Astrocyte (in vitro differentiated cells and primary cell): ENCODE results near the gene RBP5. TPM values are rescaled to one million over a fixed set of nuclear protein-coding genes. Genes with fewer than 3 reads are reported as not detected.

Experiments
- DNase-seq: peaks from one replicate; pipeline ENCODE4 v3.0.0-alpha.2; 2010; ENCODE audit warnings: low read depth
- FAIRE-seq: peaks from 2 replicates; lab custom pipeline; 2011; peaks lifted over from hg19 to GRCh38; lab: Jason Lieb, UNC
- H2AFZ ChIP-seq: 2 replicates; pipeline ENCODE4 v1.6.0; 2012; ENCODE audit warnings: low read depth, low read length, inconsistent platforms
- H3K27ac ChIP-seq: 2 replicates; pipeline ENCODE4 v1.5.1; 2011; ENCODE audit warnings: low read depth, low read length, inconsistent platforms
- H3K27me3 ChIP-seq: 2 replicates; pipeline ENCODE4 v1.6.0; 2011; ENCODE audit warnings: low read length, inconsistent platforms; ENCODE audit not compliant: insufficient read depth
- H3K36me3 ChIP-seq: 2 replicates; pipeline ENCODE4 v1.5.1; 2011; ENCODE audit warnings: low read length, inconsistent platforms; ENCODE audit not compliant: insufficient read depth
- H3K4me1 ChIP-seq: 2 replicates; pipeline ENCODE4 v1.5.1; 2011; ENCODE audit warnings: low read length, inconsistent platforms; ENCODE audit not compliant: insufficient read depth
- H3K4me2 ChIP-seq: 2 replicates; pipeline ENCODE4 v1.6.0; 2012; ENCODE audit warnings: low read length, inconsistent platforms
- H3K4me3 ChIP-seq: 2 replicates; pipeline ENCODE4 v1.5.1; 2011; ENCODE audit warnings: low read depth, mild to moderate bottlenecking, low read length, inconsistent platforms; ENCODE audit not compliant: insufficient read depth
- H3K79me2 ChIP-seq: 2 replicates; pipeline ENCODE4 v1.6.0; 2012; ENCODE audit warnings: mild to moderate bottlenecking, low read length, inconsistent platforms; ENCODE audit not compliant: insufficient read depth
- H3K9ac ChIP-seq: 2 replicates; pipeline ENCODE4 v1.6.0; 2012; ENCODE audit warnings: mild to moderate bottlenecking, low read length, inconsistent platforms
- H3K9me3 ChIP-seq: 2 replicates; pipeline ENCODE4 v1.5.1; 2012; ENCODE audit warnings: low read depth, mild to moderate bottlenecking, low read length, inconsistent platforms; ENCODE audit not compliant: insufficient read depth
- H4K20me1 ChIP-seq: 2 replicates; pipeline ENCODE4 v1.6.0; 2012; ENCODE audit warnings: low read length, inconsistent platforms; ENCODE audit not compliant: insufficient read depth
- H3K27ac Mint-ChIP-seq: one replicate; pipeline ENCODE4 v1.8.0; 2021; ENCODE audit warnings: mild to moderate bottlenecking, mixed read lengths; ENCODE audit not compliant: unreplicated experiment
- H3K27me3 Mint-ChIP-seq: one replicate; pipeline ENCODE4 v1.8.0; 2021; ENCODE audit warnings: low read depth, mixed read lengths; ENCODE audit not compliant: unreplicated experiment
- H3K36me3 Mint-ChIP-seq: one replicate; pipeline ENCODE4 v1.8.0; 2021; ENCODE audit warnings: low read depth, mixed read lengths; ENCODE audit not compliant: unreplicated experiment
- H3K4me1 Mint-ChIP-seq: one replicate; pipeline ENCODE4 v1.8.0; 2021; ENCODE audit warnings: low read depth, mixed read lengths; ENCODE audit not compliant: unreplicated experiment
- H3K4me3 Mint-ChIP-seq: one replicate; pipeline ENCODE4 v1.8.0; 2021; ENCODE audit warnings: mild to moderate bottlenecking, moderate library complexity, mixed read lengths; ENCODE audit not compliant: unreplicated experiment
- H3K9me3 Mint-ChIP-seq: one replicate; pipeline ENCODE4 v1.8.0; 2021; ENCODE audit warnings: mild to moderate bottlenecking, mixed read lengths; ENCODE audit not compliant: unreplicated experiment
- CTCF ChIP-seq: IDR thresholded peaks from 2 replicates; pipeline ENCODE4 v1.5.1; 2011; ENCODE audit warnings: low read depth, mild to moderate bottlenecking, inconsistent platforms, low read length, moderate library complexity; ENCODE audit not compliant: insufficient read depth
- EZH2 ChIP-seq: IDR thresholded peaks from 2 replicates; pipeline ENCODE4 v1.6.1; 2012; ENCODE audit warnings: mild to moderate bottlenecking, low read length, inconsistent platforms; ENCODE audit not compliant: insufficient read depth
- total RNA-seq: library from RNA; stranded (reverse); gene quantifications from 2 replicates; pipeline ENCODE4 v1.2.1, GENCODE V29; 2021

The RBP5 gene
- total RNA-seq, 1 donor from 2014 or later, result not detected

DNA sequence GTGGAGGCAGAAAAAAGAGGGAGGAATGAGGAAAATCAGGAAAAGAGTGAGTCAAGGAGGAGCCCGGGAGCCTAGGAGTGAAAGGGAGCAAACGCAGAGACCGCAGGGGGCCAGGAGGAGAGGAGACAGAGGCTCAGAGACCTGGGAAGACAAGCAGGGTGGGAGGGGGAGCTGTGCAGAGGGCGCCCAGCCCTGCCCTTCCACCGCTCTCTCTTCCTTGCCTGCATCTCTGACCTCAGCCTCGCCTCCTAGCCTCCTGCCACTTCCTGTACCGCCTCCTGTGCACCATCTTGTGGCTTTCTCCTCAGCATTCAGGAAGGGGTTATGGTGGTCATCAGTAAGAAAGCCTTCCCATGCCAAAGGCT, 2.8 kb upstream of the RBP5 start:
- peaks cover 12% of the 10 kb centered on the region for H3K4me1 ChIP-seq
- H3K9ac ChIP-seq, result peak overlapping the region; percentile 82

GRCh38 chr12:7130701-7131501, 2.2 kb upstream of the RBP5 start:
- Mint-ChIP-seq H3K9me3 (peaks cover 2% of the 10 kb centered on the region), H3K4me3 (peak overlapping the region; percentile 87), H3K27ac (peak overlapping the region; percentile 66), H3K4me1 (peaks cover 2% of the 10 kb centered on the region), H3K27me3 (peaks cover 21% of the 10 kb centered on the region), H3K36me3 (peaks cover 20% of the 10 kb centered on the region)
- peak; percentile 39 for DNase-seq
- Histone ChIP-seq H3K27ac (no peak overlapping the region), H3K36me3 (no peaks in the 10 kb centered on the region), H3K27me3 (peaks cover 4% of the 10 kb centered on the region), H2AFZ (peak overlapping the region; percentile 88), H3K4me2 (peak overlapping the region; percentile 99), H3K4me3 (peak overlapping the region; percentile 74), H3K9me3 (no peaks in the 10 kb centered on the region), H3K9ac (peak overlapping the region; percentile 82), H3K79me2 (no peaks in the 10 kb centered on the region), H4K20me1 (peaks cover 13% of the 10 kb centered on the region), H3K4me1 (peaks cover 12% of the 10 kb centered on the region)
- no peak for FAIRE-seq
- TF ChIP-seq EZH2, result no peak
- no peak for TF ChIP-seq CTCF

More for the DNA sequence above, 2.8 kb upstream of the RBP5 start:
- Mint-ChIP-seq H3K36me3 (peaks cover 25% of the 10 kb centered on the region), H3K27ac (no peak overlapping the region), H3K4me1 (peaks cover 2% of the 10 kb centered on the region), H3K27me3 (peaks cover 21% of the 10 kb centered on the region), H3K9me3 (peaks cover 2% of the 10 kb centered on the region), H3K4me3 (peak overlapping the region; percentile 87)
- Histone ChIP-seq H3K27ac (no peak overlapping the region), H3K9me3 (no peaks in the 10 kb centered on the region), H3K27me3 (peaks cover 4% of the 10 kb centered on the region), H3K79me2 (no peaks in the 10 kb centered on the region), H3K4me2 (peak overlapping the region; percentile 99), H2AFZ (no peak overlapping the region), H3K36me3 (no peaks in the 10 kb centered on the region), H3K4me3 (peak overlapping the region; percentile 74), H4K20me1 (peaks cover 13% of the 10 kb centered on the region)
- DNase-seq (no peak), FAIRE-seq (no peak)
- TF ChIP-seq CTCF (no peak), EZH2 (no peak)
